A549 (cell line): ENCODE measurements around the gene S1PR1. TPM values are rescaled to one million over a fixed set of nuclear protein-coding genes. Genes with fewer than 3 reads are reported as not detected.

Source experiments
- ATAC-seq, 2 experiments: fragments of 200-7000 bp in 1 of 2; fragments of >200 bp in 1 of 2; cut with Nextera tagmentation in 1 of 2; cut with Tn5 transposase in 1 of 2; 3 replicates each; pipeline versions ENCODE4 v1.8.0 to v1.9.1; 2018 to 2020; ENCODE audit warnings: mild to moderate bottlenecking in 1 of 2, moderate library complexity in 1 of 2
- CTCF ChIA-PET: fragments of 300-600 bp; sonication (Branson Sonifier 250); formaldehyde crosslinking; extraction: SDS; loops from one replicate; lab custom pipeline; 2021; ENCODE audit warnings: antibody characterized with exemption, inconsistent platforms; lab: Yijun Ruan, JAX
- POLR2A ChIA-PET: fragments of 350-600 bp; formaldehyde crosslinking; extraction: SDS; loops from one replicate; lab custom pipeline; 2021; ENCODE audit warnings: antibody characterized with exemption, inconsistent platforms; lab: Yijun Ruan, JAX
- DNase-seq, 2 experiments: peaks; one replicate each; pipeline versions ENCODE4 v3.0.0 to v3.0.0-alpha.2; 2011 to 2016; ENCODE audit warnings: low read depth in 1 of 2, low spot score in 1 of 2
- FAIRE-seq: peaks from 2 replicates; lab custom pipeline; 2011; peaks lifted over from hg19 to GRCh38; lab: Jason Lieb, UNC
- H3K27ac ChIP-seq, 2 experiments: fragments of >200 bp; sonication (Bioruptor Twin); formaldehyde crosslinking; 3 replicates each; pipeline ENCODE4 v1.5.1; 2016 to 2017
- H3K4me1 ChIP-seq: fragments of >200 bp; sonication (Bioruptor Twin); formaldehyde crosslinking; 3 replicates; pipeline ENCODE4 v1.6.1; 2016
- H3K4me2 ChIP-seq: fragments of >200 bp; sonication (Bioruptor Twin); formaldehyde crosslinking; 3 replicates; pipeline ENCODE4 v1.6.1; 2016
- H3K4me3 ChIP-seq: fragments of >200 bp; sonication (Bioruptor Twin); formaldehyde crosslinking; 3 replicates; pipeline ENCODE4 v1.5.1; 2016
- H3K9me3 ChIP-seq: fragments of >200 bp; sonication (Bioruptor Twin); formaldehyde crosslinking; 3 replicates; pipeline ENCODE4 v1.6.1; 2016
- ATOH8 ChIP-seq: fragments of 250-450 bp; sonication (Bioruptor Pico); IDR thresholded peaks from 2 replicates; pipeline ENCODE4 v1.5.0; 2020; ENCODE audit warnings: low read depth, mild to moderate bottlenecking, moderate library complexity
- BCL3 ChIP-seq: fragments of >200 bp; sonication (Bioruptor Twin); formaldehyde crosslinking; IDR thresholded peaks from 3 replicates; pipeline ENCODE4 v1.6.1; 2016
- CBX8 ChIP-seq: fragments of 200-600 bp; sonication (generic); IDR thresholded peaks from 2 replicates; pipeline ENCODE4 v1.6.1; 2016
- CHD2 ChIP-seq: fragments of 150-350 bp; IDR thresholded peaks from 2 replicates; pipeline ENCODE4 v1.6.1; 2014; ENCODE audit warnings: low read length; ENCODE audit not compliant: partially characterized antibody
- CTCF ChIP-seq: fragments of >200 bp; sonication (Bioruptor Twin); formaldehyde crosslinking; IDR thresholded peaks from 3 replicates; pipeline ENCODE4 v1.5.1; 2016
- E2F6 ChIP-seq: IDR thresholded peaks from 2 replicates; pipeline ENCODE4 v1.6.1; 2012; ENCODE audit warnings: low read depth, borderline replicate concordance
- ELK1 ChIP-seq: fragments of 150-350 bp; IDR thresholded peaks from 2 replicates; pipeline ENCODE4 v1.6.1; 2014; ENCODE audit warnings: low read depth, mild to moderate bottlenecking, low read length
- GATA3 ChIP-seq: IDR thresholded peaks from 2 replicates; pipeline ENCODE4 v1.6.1; 2012; ENCODE audit warnings: borderline replicate concordance
- HDAC2 ChIP-seq: fragments of 200-600 bp; sonication (generic); IDR thresholded peaks from 2 replicates; pipeline ENCODE4 v1.6.1; 2016
- HEYL ChIP-seq: fragments of 250-450 bp; sonication (Bioruptor Pico); IDR thresholded peaks from 2 replicates; pipeline ENCODE4 v1.8.0; 2021; ENCODE audit warnings: mild to moderate bottlenecking, moderate library complexity
- HMGXB4 ChIP-seq: fragments of 250-450 bp; sonication (Bioruptor Pico); IDR thresholded peaks from 2 replicates; pipeline ENCODE4 v1.5.0; 2021; ENCODE audit warnings: mild to moderate bottlenecking, moderate library complexity, borderline replicate concordance
- HOXB13 ChIP-seq: fragments of 250-450 bp; sonication (Bioruptor Pico); IDR thresholded peaks from 2 replicates; pipeline ENCODE4 v1.5.0; 2020; ENCODE audit warnings: low read depth, mild to moderate bottlenecking, moderate library complexity
- KDM5A ChIP-seq: fragments of 200-600 bp; sonication (generic); IDR thresholded peaks from 2 replicates; pipeline ENCODE4 v1.6.1; 2016; ENCODE audit warnings: antibody characterized with exemption, mild to moderate bottlenecking
- MAFK ChIP-seq: fragments of 450-650 bp; IDR thresholded peaks from 2 replicates; pipeline ENCODE4 v1.6.1; 2014; ENCODE audit not compliant: partially characterized antibody
- MAX ChIP-seq: IDR thresholded peaks from 2 replicates; pipeline ENCODE4 v1.6.1; 2012
- NPAS2 ChIP-seq: fragments of 250-450 bp; sonication (Bioruptor Pico); IDR thresholded peaks from 2 replicates; pipeline ENCODE4 v1.8.0; 2022; ENCODE audit warnings: mild to moderate bottlenecking, moderate library complexity, borderline replicate concordance
- NR3C1 ChIP-seq: fragments of >200 bp; sonication (Bioruptor Twin); formaldehyde crosslinking; IDR thresholded peaks from 3 replicates; pipeline ENCODE4 v1.6.1; 2017
- PBX3 ChIP-seq: IDR thresholded peaks from 2 replicates; pipeline ENCODE4 v1.6.1; 2012
- PHF8 ChIP-seq: fragments of 200-600 bp; sonication (generic); IDR thresholded peaks from 2 replicates; pipeline ENCODE4 v1.6.1; 2016; ENCODE audit warnings: low read depth, mild to moderate bottlenecking, antibody characterized with exemption, moderate library complexity, borderline replicate concordance
- RARB ChIP-seq: fragments of 250-450 bp; sonication (Bioruptor Pico); IDR thresholded peaks from 2 replicates; pipeline ENCODE4 v1.8.0; 2021; ENCODE audit warnings: mild to moderate bottlenecking, moderate library complexity
- RNF2 ChIP-seq: fragments of 200-600 bp; sonication (generic); IDR thresholded peaks from 2 replicates; pipeline ENCODE4 v1.6.1; 2016; ENCODE audit warnings: low read depth, mild to moderate bottlenecking, antibody characterized with exemption, moderate library complexity, borderline replicate concordance
- SREBF2 ChIP-seq: fragments of 450-650 bp; IDR thresholded peaks from 2 replicates; pipeline ENCODE4 v1.6.1; 2014; ENCODE audit warnings: mild to moderate bottlenecking, moderate library complexity
- TFCP2L1 ChIP-seq: fragments of 250-450 bp; sonication (Bioruptor Pico); IDR thresholded peaks from 2 replicates; pipeline ENCODE4 v1.5.0; 2021; ENCODE audit warnings: mild to moderate bottlenecking
- ZC3H11A ChIP-seq: fragments of 450-650 bp; IDR thresholded peaks from 2 replicates; pipeline ENCODE4 v1.6.1; 2014; ENCODE audit warnings: antibody characterized with exemption, mild to moderate bottlenecking
- ZFP36 ChIP-seq: fragments of 450-650 bp; IDR thresholded peaks from 2 replicates; pipeline ENCODE4 v1.6.1; 2014; ENCODE audit warnings: borderline replicate concordance; ENCODE audit not compliant: partially characterized antibody
- ZNF302 ChIP-seq: fragments of 250-450 bp; sonication (Bioruptor Pico); IDR thresholded peaks from 2 replicates; pipeline ENCODE4 v1.9.0; 2021; ENCODE audit warnings: inconsistent platforms, mild to moderate bottlenecking, moderate library complexity
- WGBS: methylation state at CpG from one replicate; pipeline ENCODE4 v1.1.6; 2017; ENCODE audit errors: missing lambda C conversion rate; 5-methylcytosine and 5-hydroxymethylcytosine counted together
- polyA plus RNA-seq, 4 experiments: library from polyadenylated mRNA; depleted of rRNA in 3 of 4; stranded (reverse); fragments of >200 nt; fragmentation: RNase III in 1 of 4; extraction: RNeasy Plus Mini Kit Qiagen cat#74134 plus additional on column Dnase treatment in 1 of 4; gene quantifications; 2 replicates in 3 of 4; 3 replicates in 1 of 4; pipeline ENCODE4 v1.2.3, GENCODE V29; 2011 to 2017

Gene S1PR1
- polyA plus RNA-seq, 2 of the 4 experiments (the other 2 are of a cell fraction) = 0.06 TPM; not detected in 1

GRCh38 chr1:101190441-101190840, 46.4 kb upstream of the S1PR1 start:
- no peak overlapping the region for H3K4me3 ChIP-seq
- CTCF ChIA-PET = no interaction called here
- POLR2A ChIA-PET = no interaction called here
- no peak for TF ChIP-seq MAX
- no peak for TF ChIP-seq SREBF2
- TF ChIP-seq MAFK = no peak
- TF ChIP-seq CBX8 = no peak
- TF ChIP-seq ZFP36 = no peak
- no peak for TF ChIP-seq RNF2
- TF ChIP-seq NR3C1 = no peak
- TF ChIP-seq NPAS2 = no peak
- TF ChIP-seq ZNF302 = no peak
- no peak for TF ChIP-seq HOXB13 (CRISPR knock-in tag)
- TF ChIP-seq ELK1 = no peak
- TF ChIP-seq TFCP2L1 (CRISPR knock-in tag) = no peak
- TF ChIP-seq HDAC2 = no peak
- no peak for TF ChIP-seq GATA3
- no peak for TF ChIP-seq ATOH8 (CRISPR knock-in tag)
- TF ChIP-seq HMGXB4 (CRISPR knock-in tag) = no peak
- no peak for TF ChIP-seq BCL3
- TF ChIP-seq CHD2 = no peak
- TF ChIP-seq, all 56 proteins: peak for 0
- Histone ChIP-seq H3K4me1 (no peaks in the 10 kb centered on the region), H3K9me3 (no peaks in the 10 kb centered on the region), H3K27ac (no peak overlapping the region), H3K4me2 (no peak overlapping the region)
- FAIRE-seq (no peak), ATAC-seq (no peak), DNase-seq (no peak)
- WGBS = 36% methylated on average over 4 of the region's 4 CpGs

GRCh38 chr1:101191049-101191448, 45.8 kb upstream of the S1PR1 start:
- CTCF ChIA-PET = no interaction called here
- Histone ChIP-seq H3K4me2 (no peak overlapping the region), H3K4me1 (no peaks in the 10 kb centered on the region), H3K9me3 (no peaks in the 10 kb centered on the region)
- POLR2A ChIA-PET = no interaction called here
- no peak for TF ChIP-seq HEYL (CRISPR knock-in tag)
- no peak for TF ChIP-seq HOXB13 (CRISPR knock-in tag)
- TF ChIP-seq CTCF = no peak
- TF ChIP-seq E2F6 = no peak
- no peak for TF ChIP-seq ZC3H11A
- no peak for TF ChIP-seq PHF8
- no peak for TF ChIP-seq NR3C1
- no peak for TF ChIP-seq NPAS2
- TF ChIP-seq PBX3 = no peak
- TF ChIP-seq RARB (CRISPR knock-in tag) = no peak
- no peak for TF ChIP-seq ZNF302
- no peak for TF ChIP-seq KDM5A
- TF ChIP-seq, all 56 proteins: peak for 0
- no peak for ATAC-seq
- FAIRE-seq = no peak
- Histone ChIP-seq H3K27ac (no peak overlapping the region), H3K4me3 (no peak overlapping the region)
- DNase-seq = no peak
